ENCODE data around the gene EPB41L1. TPM values are rescaled to one million over a fixed set of nuclear protein-coding genes. Genes with fewer than 3 reads are reported as not detected.
A peak's percentile ranks its signal among the peaks of the same experiment; 100 is the strongest.

EPB41L1 gene
- polyA plus RNA-seq, 1 donor from 2014 or later: 38.2 TPM

GRCh38 chr20:36236786-36237121 lies 82.2 kb downstream of the EPB41L1 start:
- H3K9me3 ChIP-seq (ENCODE audit: low read length): no peaks in the 10 kb centered on the region
- H3K27me3 ChIP-seq (ENCODE audit: insufficient read depth, low read depth, low read length): no peaks in the 10 kb centered on the region
- H2AFZ ChIP-seq (ENCODE audit: low read depth, low read length): peak overlapping the region; percentile 54
- peaks cover 31% of the 10 kb centered on the region for H3K79me2 ChIP-seq (replicated peaks; ENCODE audit: insufficient read depth, low read length)
- peak overlapping the region; percentile 72 for H3K4me3 ChIP-seq (ENCODE audit: low read length)
- TF ChIP-seq EP300 (conservative IDR thresholded peaks at IDR 0.05; ENCODE audit: poor library complexity, severe bottlenecking): no peak
- no peak for TF ChIP-seq POLR2AphosphoS5 (IDR thresholded peaks at IDR 0.05)
- no peak for TF ChIP-seq EZH2 (IDR thresholded peaks at IDR 0.05; ENCODE audit: borderline replicate concordance, insufficient read depth, low read length, poor library complexity, severe bottlenecking)
- TF ChIP-seq CTCF (IDR thresholded peaks at IDR 0.05; ENCODE audit: poor library complexity, severe bottlenecking): no peak
- TF ChIP-seq RAD21 (conservative IDR thresholded peaks at IDR 0.05): no peak
- TF ChIP-seq REST (IDR thresholded peaks at IDR 0.05; ENCODE audit: borderline replicate concordance): no peak
- TF ChIP-seq SMC3 (conservative IDR thresholded peaks at IDR 0.05; ENCODE audit: poor library complexity): no peak
- TF ChIP-seq TAF1 (IDR thresholded peaks at IDR 0.05; ENCODE audit: low read depth): no peak
- no peak for TF ChIP-seq MXI1 (conservative IDR thresholded peaks at IDR 0.05; ENCODE audit: poor library complexity, severe bottlenecking)
- peak overlapping the region; percentile 76 for H3K9ac ChIP-seq (ENCODE audit: low read length)
- H3K4me2 ChIP-seq (ENCODE audit: low read length): peak overlapping the region; percentile 56
- no peaks in the 10 kb centered on the region for H3K9me2 ChIP-seq (ENCODE audit: insufficient read depth, low read length)
- no peaks in the 10 kb centered on the region for H3K36me3 ChIP-seq (ENCODE audit: insufficient read depth, low read length)
- H4K20me1 ChIP-seq (ENCODE audit: insufficient read depth): no peaks in the 10 kb centered on the region
- H3F3A ChIP-seq (ENCODE audit: insufficient read depth, low read length, poor library complexity, severe bottlenecking): no peaks in the 10 kb centered on the region
- H3K27ac ChIP-seq (ENCODE audit: low read length): peak overlapping the region; percentile 89

- H3K79me2 ChIP-seq (replicated peaks; ENCODE audit: insufficient read depth, low read length): peaks cover 34% of the 10 kb centered on the region
- H3F3A ChIP-seq (ENCODE audit: insufficient read depth, low read length, poor library complexity, severe bottlenecking): no peaks in the 10 kb centered on the region
- H3K9me2 ChIP-seq (ENCODE audit: insufficient read depth, low read length): no peaks in the 10 kb centered on the region
- no peaks in the 10 kb centered on the region for H4K20me1 ChIP-seq (ENCODE audit: insufficient read depth)
- peak overlapping the region; percentile 56 for H3K4me2 ChIP-seq (ENCODE audit: low read length)
- H3K27me3 ChIP-seq (ENCODE audit: insufficient read depth, low read depth, low read length): no peaks in the 10 kb centered on the region
- TF ChIP-seq SMC3 (conservative IDR thresholded peaks at IDR 0.05; ENCODE audit: poor library complexity) (no peak), EP300 (conservative IDR thresholded peaks at IDR 0.05; ENCODE audit: poor library complexity, severe bottlenecking) (no peak), EZH2 (IDR thresholded peaks at IDR 0.05; ENCODE audit: borderline replicate concordance, insufficient read depth, low read length, poor library complexity, severe bottlenecking) (no peak), RAD21 (conservative IDR thresholded peaks at IDR 0.05) (no peak), CTCF (IDR thresholded peaks at IDR 0.05; ENCODE audit: poor library complexity, severe bottlenecking) (no peak), TAF1 (IDR thresholded peaks at IDR 0.05; ENCODE audit: low read depth) (no peak), MXI1 (conservative IDR thresholded peaks at IDR 0.05; ENCODE audit: poor library complexity, severe bottlenecking) (no peak), REST (IDR thresholded peaks at IDR 0.05; ENCODE audit: borderline replicate concordance) (no peak), POLR2AphosphoS5 (IDR thresholded peaks at IDR 0.05) (no peak)
- no peak overlapping the region for H2AFZ ChIP-seq (ENCODE audit: low read depth, low read length)
- H3K36me3 ChIP-seq (ENCODE audit: insufficient read depth, low read length): no peaks in the 10 kb centered on the region
- H3K4me3 ChIP-seq (ENCODE audit: low read length): peak overlapping the region; percentile 72
- H3K9ac ChIP-seq (ENCODE audit: low read length): peak overlapping the region; percentile 76
- H3K9me3 ChIP-seq (ENCODE audit: low read length): no peaks in the 10 kb centered on the region
- peak overlapping the region; percentile 89 for H3K27ac ChIP-seq (ENCODE audit: low read length)
These were observed 82.9 kb downstream of the EPB41L1 start for GRCh38 chr20:36237477-36237876.
